OCI-LY1 (cell line): ENCODE measurements around the gene MEI1.

Experiments
- EZH2 ChIP-seq: fragments of 200-600 bp; sonication (generic), shearing (Covaris generic); IDR thresholded peaks from 2 replicates; pipeline ENCODE4 v1.8.0; 2017; ENCODE audit warnings: borderline replicate concordance, mixed run types, mild to moderate bottlenecking, antibody characterized with exemption, low read length, moderate library complexity, mixed read lengths
- TF ChIP-seq, protein P1 (sequence below): fragments of 200-600 bp; sonication (generic), shearing (Covaris generic); IDR thresholded peaks from 2 replicates; pipeline ENCODE4 v1.5.1; 2017; ENCODE audit warnings: mild to moderate bottlenecking, antibody characterized with exemption, low read length, moderate library complexity, mixed read lengths

DNA sequence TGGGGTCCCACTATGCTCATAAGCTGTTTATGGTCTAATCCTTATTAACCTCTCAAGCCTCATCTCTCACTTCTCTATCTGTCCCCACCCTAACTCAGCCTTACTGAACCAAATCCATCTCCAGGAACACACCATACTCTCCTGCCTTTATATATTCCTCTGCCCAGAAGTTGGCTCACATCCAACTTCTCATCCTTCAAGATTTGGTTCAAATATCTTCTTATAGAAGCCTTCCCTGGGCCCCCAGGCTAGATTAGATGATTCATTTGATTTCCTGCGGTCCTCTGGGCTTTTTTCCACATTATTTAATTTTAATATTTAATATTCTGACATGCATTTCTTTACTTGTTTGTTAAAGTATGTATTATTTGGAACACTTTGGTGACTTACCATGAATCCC lies 23.2 kb downstream of the MEI1 start:
- TF ChIP-seq, protein P1, sequence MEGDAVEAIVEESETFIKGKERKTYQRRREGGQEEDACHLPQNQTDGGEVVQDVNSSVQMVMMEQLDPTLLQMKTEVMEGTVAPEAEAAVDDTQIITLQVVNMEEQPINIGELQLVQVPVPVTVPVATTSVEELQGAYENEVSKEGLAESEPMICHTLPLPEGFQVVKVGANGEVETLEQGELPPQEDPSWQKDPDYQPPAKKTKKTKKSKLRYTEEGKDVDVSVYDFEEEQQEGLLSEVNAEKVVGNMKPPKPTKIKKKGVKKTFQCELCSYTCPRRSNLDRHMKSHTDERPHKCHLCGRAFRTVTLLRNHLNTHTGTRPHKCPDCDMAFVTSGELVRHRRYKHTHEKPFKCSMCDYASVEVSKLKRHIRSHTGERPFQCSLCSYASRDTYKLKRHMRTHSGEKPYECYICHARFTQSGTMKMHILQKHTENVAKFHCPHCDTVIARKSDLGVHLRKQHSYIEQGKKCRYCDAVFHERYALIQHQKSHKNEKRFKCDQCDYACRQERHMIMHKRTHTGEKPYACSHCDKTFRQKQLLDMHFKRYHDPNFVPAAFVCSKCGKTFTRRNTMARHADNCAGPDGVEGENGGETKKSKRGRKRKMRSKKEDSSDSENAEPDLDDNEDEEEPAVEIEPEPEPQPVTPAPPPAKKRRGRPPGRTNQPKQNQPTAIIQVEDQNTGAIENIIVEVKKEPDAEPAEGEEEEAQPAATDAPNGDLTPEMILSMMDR = no peak
- TF ChIP-seq EZH2 = no peak
